ENCODE data around the gene C4orf51. TPM values are rescaled to one million over a fixed set of nuclear protein-coding genes. Genes with fewer than 3 reads are reported as not detected.

Gene C4orf51
- total and polyA plus RNA-seq, 2 of the 8 experiments (the other 6 are each of a cell fraction or from before 2014, with no cell fraction given), result 0.54 TPM; not detected in 1

DNA sequence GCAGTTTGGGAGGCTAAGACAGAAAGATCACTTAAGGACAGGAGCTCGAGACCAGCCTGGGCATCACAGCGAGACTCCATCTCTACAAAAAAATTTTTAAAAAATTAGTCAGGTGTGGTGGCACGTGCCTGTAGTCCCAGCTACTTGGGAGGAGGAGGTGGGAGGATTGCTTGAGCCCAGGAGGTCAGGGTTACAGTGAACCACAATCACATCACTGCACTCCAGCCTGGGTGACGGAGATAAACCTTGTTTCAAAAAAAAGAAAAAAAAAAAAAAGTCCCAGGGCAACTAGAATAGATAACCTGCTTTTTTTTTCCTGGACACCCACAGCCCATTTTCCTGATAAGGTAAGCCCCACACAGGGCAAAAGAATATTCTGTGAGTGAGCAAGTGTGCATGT is 96.3 kb downstream of the C4orf51 start:
- Histone ChIP-seq H3K36me3 (ENCODE audit: control insufficient read depth in 2 of 4, insufficient read depth in 4 of 4, low read length in 3 of 4) (peaks cover 9 to 42% (median 26%) of the 10 kb centered on the region in 4 experiments; a peak in 7 of 8 replicates), H3K14ac (ENCODE audit: insufficient read length) (no peak overlapping the region), H4K20me1 (replicated peaks in 1 of 2; ENCODE audit: control insufficient read depth in 1 of 2, insufficient read depth in 2 of 2, low read length in 2 of 2) (no peaks in the 10 kb centered on the region), H3K4me3 (ENCODE audit: extremely low read depth in 1 of 4, insufficient read depth in 2 of 4, low read depth in 3 of 4, low read length in 4 of 4) (no peak overlapping the region), H3K4me1 (replicated peaks in 1 of 4; ENCODE audit: control insufficient read depth in 3 of 4, insufficient read depth in 4 of 4, low read length in 3 of 4) (peaks cover 0 to 6% (median 4%) of the 10 kb centered on the region in 4 experiments; a peak in 4 of 7 replicates), H3K23me2 (ENCODE audit: low read depth, low read length) (no peaks in the 10 kb centered on the region), H2BK12ac (ENCODE audit: low read depth, low read length) (no peak overlapping the region), H3K79me1 (ENCODE audit: low read depth, low read length) (0 out of 2 replicates have a peak, but pooled peaks cover 2% of the 10 kb centered on the region), H2BK5ac (ENCODE audit: low read depth, low read length) (no peak overlapping the region), H3K23ac (ENCODE audit: insufficient read length) (no peak overlapping the region), H3K4me2 (ENCODE audit: insufficient read depth in 1 of 2, low read depth in 2 of 2, low read length in 2 of 2) (no peak overlapping the region), H4K5ac (ENCODE audit: insufficient read length, low read depth, low read length) (no peak overlapping the region), H3K27me3 (replicated peaks in 1 of 4; ENCODE audit: control insufficient read depth in 3 of 4, extremely low read depth in 1 of 4, insufficient read depth in 3 of 4, low read length in 3 of 4) (no peaks in the 10 kb centered on the region), H2AK5ac (ENCODE audit: low read depth, low read length) (no peak overlapping the region), H3K4ac (replicated peaks; ENCODE audit: insufficient read length, low read depth, low read length) (no peak overlapping the region), H3K9me3 (ENCODE audit: insufficient read depth in 2 of 2, low read depth in 1 of 2, low read length in 1 of 2) (no peaks in the 10 kb centered on the region), H3K27ac (ENCODE audit: low read depth, low read length) (no peak overlapping the region), H2BK20ac (ENCODE audit: low read length) (no peak overlapping the region), H3K9ac (replicated peaks in 1 of 4; ENCODE audit: extremely low read depth in 1 of 4, low read depth in 3 of 4, low read length in 3 of 4) (no peak overlapping the region), H3K79me2 (ENCODE audit: control insufficient read depth in 1 of 2, insufficient read depth in 2 of 2, low read length in 2 of 2) (no peaks in the 10 kb centered on the region), H2BK120ac (replicated peaks; ENCODE audit: low read depth, low read length) (no peak overlapping the region), H2AFZ (ENCODE audit: low read length) (no peak overlapping the region), H4K91ac (replicated peaks; ENCODE audit: insufficient read length, low read length) (no peak overlapping the region), H4K8ac (ENCODE audit: extremely low read depth, insufficient read depth, low read length) (no peak overlapping the region), H2BK15ac (ENCODE audit: low read length) (0 out of 2 replicates have a peak overlapping the region, but pooled peaks have one; percentile 32), H3K56ac (replicated peaks; ENCODE audit: insufficient read length, low read depth, low read length) (no peak overlapping the region), H3K18ac (ENCODE audit: extremely low read depth, low read length) (no peak overlapping the region)
- FAIRE-seq, result no peak
- WGBS, 2 experiments (ENCODE audit: extremely low coverage in 1 of 2, insufficient coverage in 1 of 2, insufficient read length in 1 of 2, insufficient replicate concordance in 2 of 2, low coverage in 1 of 2, low lambda C conversion rate in 2 of 2, missing lambda C conversion rate in 1 of 2), result 95% methylated on average over 3 of the region's 4 CpGs; no CpG with 5 or more reads in 1 of the 2 experiments
- TF ChIP-seq BCL11A (IDR thresholded peaks at IDR 0.05; ENCODE audit: low read depth in 2 of 2, low read length in 2 of 2), result no peak
- no peak for TF ChIP-seq EP300 (IDR thresholded peaks at IDR 0.05; ENCODE audit: borderline replicate concordance in 1 of 2, low read depth in 2 of 2, low read length in 2 of 2)
- TF ChIP-seq EZH2 (IDR thresholded peaks at IDR 0.05; ENCODE audit: low read depth, low read length, severe bottlenecking), result no peak
- TF ChIP-seq SIN3A (conservative IDR thresholded peaks at IDR 0.05 in 1 of 2, IDR thresholded peaks at IDR 0.05 in 1 of 2; ENCODE audit: low read depth in 1 of 2, low read length in 2 of 2), result no peak
- TF ChIP-seq HDAC6 (IDR thresholded peaks at IDR 0.05; ENCODE audit: low read depth, low read length), result no peak
- TF ChIP-seq SP4 (IDR thresholded peaks at IDR 0.05; ENCODE audit: low read length), result no peak
- no peak for TF ChIP-seq SP1 (IDR thresholded peaks at IDR 0.05; ENCODE audit: low read depth, low read length)
- no peak for TF ChIP-seq RFX5 (IDR thresholded peaks at IDR 0.05; ENCODE audit: borderline replicate concordance, low read depth, low read length)
- no peak for TF ChIP-seq TEAD4 (IDR thresholded peaks at IDR 0.05; ENCODE audit: low read depth, low read length)
- TF ChIP-seq MAFK (IDR thresholded peaks at IDR 0.05; ENCODE audit: low read depth, low read length), result no peak
- TF ChIP-seq PHF8 (conservative IDR thresholded peaks at IDR 0.05; ENCODE audit: low read depth, low read length), result no peak
- no peak for TF ChIP-seq CBX5 (IDR thresholded peaks at IDR 0.05; ENCODE audit: low read depth, low read length)
- TF ChIP-seq JUND (IDR thresholded peaks at IDR 0.05; ENCODE audit: low read length), result no peak
- TF ChIP-seq TAF1 (IDR thresholded peaks at IDR 0.05; ENCODE audit: low read depth, low read length), result no peak
- no peak for DNase-seq (ENCODE audit: low read depth in 1 of 2, low spot score in 2 of 2)
- ChIA-PET CTCF (ENCODE audit: partially characterized antibody) (interaction anchor here (0.6 kb wide), 1 partner anchor 456 kb away, joined by 4 read pairs; no protein-coding TSS in a partner anchor), POLR2A (ENCODE audit: partially characterized antibody) (interaction anchor here (0.9 kb wide), 1 partner anchor 22 kb away, joined by 3 read pairs; no protein-coding TSS in a partner anchor)

All from H1 (cell line).